IPS DF 6.9 (cell line): ENCODE data around the gene ABCC4.
A peak's percentile ranks its signal among the peaks of the same experiment; 100 is the strongest.
"Not testable (repeated sequence)": the region's sequence is repeated elsewhere in the genome, so short reads cannot be mapped to it uniquely, and the experiment has no call there.

Experiments used
- DNase-seq: peaks from one replicate; pipeline ENCODE4 v3.0.0-alpha.2; 2013; ENCODE audit warnings: low read depth, low spot score
- H3K27ac ChIP-seq: one replicate; pipeline ENCODE4 v1.5.1; 2013; ENCODE audit warnings: low read length, control low read depth
- H3K27me3 ChIP-seq: 2 replicates; pipeline ENCODE4 v1.6.1; 2013; ENCODE audit warnings: mild to moderate bottlenecking, low read length; ENCODE audit not compliant: control insufficient read depth, insufficient read depth
- H3K36me3 ChIP-seq: 2 replicates; pipeline ENCODE4 v1.6.1; 2013; ENCODE audit warnings: low read length; ENCODE audit not compliant: control insufficient read depth, insufficient read depth
- H3K4me1 ChIP-seq: 2 replicates; pipeline ENCODE4 v1.6.1; 2013; ENCODE audit warnings: low read length; ENCODE audit not compliant: control insufficient read depth, insufficient read depth
- H3K4me3 ChIP-seq: 2 replicates; pipeline ENCODE4 v1.5.1; 2013; ENCODE audit warnings: mild to moderate bottlenecking, low read length
- H3K9me3 ChIP-seq: 2 replicates; pipeline ENCODE4 v1.6.1; 2013; ENCODE audit warnings: low read length, inconsistent platforms; ENCODE audit not compliant: control insufficient read depth, insufficient read depth
- WGBS: extraction: QIAGEN DNeasy Blood & Tissue Kit; methylation state at CpG from one replicate; pipeline ENCODE4 v1.1.7; 2013; ENCODE audit warnings: mixed read lengths, missing lambda C conversion rate; ENCODE audit not compliant: insufficient read length, insufficient coverage; 5-methylcytosine and 5-hydroxymethylcytosine counted together

The ABCC4 gene

GRCh38 chr13:95199896-95200295, 101.4 kb downstream of the ABCC4 start:
- Histone ChIP-seq H3K4me1 (no peaks in the 10 kb centered on the region), H3K4me3 (no peak overlapping the region), H3K27ac (no peak overlapping the region), H3K36me3 (no peaks in the 10 kb centered on the region), H3K9me3 (no peaks in the 10 kb centered on the region), H3K27me3 (no peaks in the 10 kb centered on the region)
- no peak for DNase-seq
- no CpG with 5 or more reads among the region's 4 CpGs for WGBS

- WGBS, result no CpG with 5 or more reads among the region's 2 CpGs
- DNase-seq, H3K27ac ChIP-seq, H3K36me3 ChIP-seq, H3K4me3 ChIP-seq, H3K9me3 ChIP-seq, H3K27me3 ChIP-seq, H3K4me1 ChIP-seq: not testable (repeated sequence)
Measured at GRCh38 chr13:95198606-95199005, 102.6 kb downstream of the ABCC4 start.

GRCh38 chr13:95197548-95197947, 103.7 kb downstream of the ABCC4 start:
- H3K27ac ChIP-seq, result no peak overlapping the region
- H3K27me3 ChIP-seq, result no peaks in the 10 kb centered on the region
- no peaks in the 10 kb centered on the region for H3K4me1 ChIP-seq
- no peaks in the 10 kb centered on the region for H3K9me3 ChIP-seq
- no peak overlapping the region for H3K4me3 ChIP-seq
- no CpG with 5 or more reads among the region's 4 CpGs for WGBS
- H3K36me3 ChIP-seq, result no peaks in the 10 kb centered on the region
- no peak for DNase-seq

- Histone ChIP-seq H3K4me3 (no peak overlapping the region), H3K27ac (no peak overlapping the region), H3K36me3 (no peaks in the 10 kb centered on the region), H3K9me3 (no peaks in the 10 kb centered on the region), H3K27me3 (no peaks in the 10 kb centered on the region), H3K4me1 (no peaks in the 10 kb centered on the region)
- DNase-seq, result no peak
- WGBS, result no CpG with 5 or more reads among the region's 6 CpGs
Measured at GRCh38 chr13:95195146-95195545, 106.1 kb downstream of the ABCC4 start.

GRCh38 chr13:95193509-95194230, 107.6 kb downstream of the ABCC4 start:
- Histone ChIP-seq H3K27me3 (no peaks in the 10 kb centered on the region), H3K4me3 (no peak overlapping the region), H3K4me1 (no peaks in the 10 kb centered on the region), H3K9me3 (no peaks in the 10 kb centered on the region), H3K36me3 (no peaks in the 10 kb centered on the region), H3K27ac (no peak overlapping the region)
- no peak for DNase-seq
- WGBS, result no CpG with 5 or more reads among the region's 13 CpGs

GRCh38 chr13:95192998-95193397, 108.3 kb downstream of the ABCC4 start:
- Histone ChIP-seq H3K27me3 (no peaks in the 10 kb centered on the region), H3K4me3 (no peak overlapping the region), H3K9me3 (no peaks in the 10 kb centered on the region), H3K27ac (no peak overlapping the region), H3K36me3 (no peaks in the 10 kb centered on the region), H3K4me1 (no peaks in the 10 kb centered on the region)
- no CpG with 5 or more reads among the region's 7 CpGs for WGBS
- DNase-seq, result no peak

GRCh38 chr13:95192564-95192945, 108.7 kb downstream of the ABCC4 start:
- WGBS, result no CpG with 5 or more reads among the region's 5 CpGs

GRCh38 chr13:95191821-95192563, 109.3 kb downstream of the ABCC4 start:
- Histone ChIP-seq H3K4me3 (no peak overlapping the region), H3K4me1 (no peaks in the 10 kb centered on the region), H3K36me3 (no peaks in the 10 kb centered on the region), H3K27ac (no peak overlapping the region), H3K9me3 (no peaks in the 10 kb centered on the region), H3K27me3 (no peaks in the 10 kb centered on the region)
- WGBS, result no CpG with 5 or more reads among the region's 9 CpGs
- peak; percentile 67 for DNase-seq

More at GRCh38 chr13:95192564-95192945, 108.7 kb downstream of the ABCC4 start:
- DNase-seq, H3K9me3 ChIP-seq, H3K27ac ChIP-seq, H3K36me3 ChIP-seq, H3K4me3 ChIP-seq, H3K4me1 ChIP-seq, H3K27me3 ChIP-seq: not testable (repeated sequence)

- WGBS, result no CpG with 5 or more reads among the region's 7 CpGs
- DNase-seq, result no peak
- Histone ChIP-seq H3K4me3 (no peak overlapping the region), H3K4me1 (no peaks in the 10 kb centered on the region), H3K27me3 (no peaks in the 10 kb centered on the region), H3K36me3 (no peaks in the 10 kb centered on the region), H3K27ac (no peak overlapping the region), H3K9me3 (no peaks in the 10 kb centered on the region)
Measured at GRCh38 chr13:95188128-95188527, 113.1 kb downstream of the ABCC4 start.

GRCh38 chr13:95185851-95186250, 115.4 kb downstream of the ABCC4 start:
- WGBS, result no CpG with 5 or more reads among the region's 5 CpGs
- Histone ChIP-seq H3K27ac (no peak overlapping the region), H3K36me3 (no peaks in the 10 kb centered on the region), H3K9me3 (no peaks in the 10 kb centered on the region), H3K4me3 (no peak overlapping the region), H3K27me3 (no peaks in the 10 kb centered on the region), H3K4me1 (no peaks in the 10 kb centered on the region)
- DNase-seq, result no peak

GRCh38 chr13:95185311-95185710, 115.9 kb downstream of the ABCC4 start:
- H3K4me3 ChIP-seq, result no peak overlapping the region
- no peak overlapping the region for H3K27ac ChIP-seq
- no peaks in the 10 kb centered on the region for H3K27me3 ChIP-seq
- no peaks in the 10 kb centered on the region for H3K36me3 ChIP-seq
- no peaks in the 10 kb centered on the region for H3K9me3 ChIP-seq
- H3K4me1 ChIP-seq, result no peaks in the 10 kb centered on the region
- no peak for DNase-seq
- no CpG with 5 or more reads among the region's 3 CpGs for WGBS
